Neural crest cell (in vitro differentiated cells): ENCODE results near the gene C5orf46. TPM values are rescaled to one million over a fixed set of nuclear protein-coding genes. Genes with fewer than 3 reads are reported as not detected.

Experiments used
- DNase-seq: peaks from one replicate; pipeline ENCODE4 v3.0.0; 2021; ENCODE audit warnings: low read depth, mixed read lengths, low spot score
- H3K27ac Mint-ChIP-seq: one replicate; pipeline ENCODE4 v1.8.0; 2021; ENCODE audit warnings: mild to moderate bottlenecking, mixed read lengths; ENCODE audit not compliant: unreplicated experiment
- H3K27me3 Mint-ChIP-seq: 2 replicates; pipeline ENCODE4 v1.8.0; 2021; ENCODE audit warnings: low read depth, mild to moderate bottlenecking, mixed read lengths
- H3K36me3 Mint-ChIP-seq: 2 replicates; pipeline ENCODE4 v1.8.0; 2021; ENCODE audit warnings: low read depth, mild to moderate bottlenecking, mixed read lengths
- H3K4me1 Mint-ChIP-seq: 2 replicates; pipeline ENCODE4 v1.8.0; 2021; ENCODE audit warnings: mixed read lengths
- H3K4me3 Mint-ChIP-seq: one replicate; pipeline ENCODE4 v1.8.0; 2021; ENCODE audit warnings: mild to moderate bottlenecking, mixed read lengths
- H3K9me3 Mint-ChIP-seq: 2 replicates; pipeline ENCODE4 v1.8.0; 2021; ENCODE audit warnings: mixed read lengths
- total RNA-seq: library from RNA; stranded (reverse); gene quantifications from 2 replicates; pipeline ENCODE4 v1.2.1, GENCODE V29; 2021
- TF ChIP-seq, protein P1 (sequence below): fragments of 200-600 bp; sonication (generic); conservative IDR thresholded peaks from 2 replicates; pipeline ENCODE4 v1.5.0; 2021; ENCODE audit warnings: antibody characterized with exemption, mild to moderate bottlenecking

The C5orf46 gene
- total RNA-seq, 1 donor from 2014 or later = not detected

DNA sequence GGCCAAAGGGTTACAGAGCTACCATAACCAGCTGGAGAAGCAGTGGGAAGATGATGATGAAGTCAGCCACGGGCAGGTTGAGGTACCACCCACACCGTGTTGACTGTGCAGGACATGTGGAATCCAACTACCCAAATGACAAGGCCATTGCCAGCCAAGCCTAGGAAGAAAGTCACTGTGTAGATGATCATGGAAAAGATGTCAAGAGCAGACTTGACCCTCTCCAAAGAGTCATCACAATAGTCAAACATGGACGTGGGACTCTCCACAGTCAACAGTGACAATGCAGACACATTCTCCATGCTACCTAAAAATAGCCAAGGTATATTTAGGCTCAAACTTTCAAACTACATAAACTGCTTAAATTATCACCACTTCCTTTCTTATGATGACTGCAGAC lies 54.0 kb downstream of the C5orf46 start:
- Mint-ChIP-seq H3K36me3 (no peaks in the 10 kb centered on the region), H3K9me3 (no peaks in the 10 kb centered on the region), H3K4me3 (no peak overlapping the region), H3K27ac (no peak overlapping the region), H3K27me3 (peaks cover 11% of the 10 kb centered on the region), H3K4me1 (no peaks in the 10 kb centered on the region)
- no peak for DNase-seq
- TF ChIP-seq, protein P1, sequence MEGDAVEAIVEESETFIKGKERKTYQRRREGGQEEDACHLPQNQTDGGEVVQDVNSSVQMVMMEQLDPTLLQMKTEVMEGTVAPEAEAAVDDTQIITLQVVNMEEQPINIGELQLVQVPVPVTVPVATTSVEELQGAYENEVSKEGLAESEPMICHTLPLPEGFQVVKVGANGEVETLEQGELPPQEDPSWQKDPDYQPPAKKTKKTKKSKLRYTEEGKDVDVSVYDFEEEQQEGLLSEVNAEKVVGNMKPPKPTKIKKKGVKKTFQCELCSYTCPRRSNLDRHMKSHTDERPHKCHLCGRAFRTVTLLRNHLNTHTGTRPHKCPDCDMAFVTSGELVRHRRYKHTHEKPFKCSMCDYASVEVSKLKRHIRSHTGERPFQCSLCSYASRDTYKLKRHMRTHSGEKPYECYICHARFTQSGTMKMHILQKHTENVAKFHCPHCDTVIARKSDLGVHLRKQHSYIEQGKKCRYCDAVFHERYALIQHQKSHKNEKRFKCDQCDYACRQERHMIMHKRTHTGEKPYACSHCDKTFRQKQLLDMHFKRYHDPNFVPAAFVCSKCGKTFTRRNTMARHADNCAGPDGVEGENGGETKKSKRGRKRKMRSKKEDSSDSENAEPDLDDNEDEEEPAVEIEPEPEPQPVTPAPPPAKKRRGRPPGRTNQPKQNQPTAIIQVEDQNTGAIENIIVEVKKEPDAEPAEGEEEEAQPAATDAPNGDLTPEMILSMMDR = no peak

DNA sequence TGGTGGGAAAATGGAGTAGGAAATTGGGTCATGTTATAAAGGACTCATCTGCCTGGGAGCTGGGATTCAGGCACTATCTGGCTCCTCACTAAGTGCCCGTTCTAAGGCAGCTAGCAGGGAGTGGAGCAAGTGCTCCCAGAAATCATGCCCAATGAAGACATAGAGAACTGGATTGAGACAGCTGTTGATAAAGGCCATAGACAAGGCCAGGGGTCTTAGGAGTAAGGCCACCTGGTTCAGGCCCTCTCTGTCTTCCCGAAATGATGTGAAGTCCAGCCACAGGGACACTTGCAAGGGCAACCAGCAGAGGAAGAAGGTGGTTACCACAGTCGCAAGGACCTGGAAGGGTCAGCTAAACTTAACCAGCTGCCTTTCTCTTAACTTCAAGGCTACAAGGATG lies 54.8 kb downstream of the C5orf46 start:
- H3K36me3 Mint-ChIP-seq = no peaks in the 10 kb centered on the region

DNA sequence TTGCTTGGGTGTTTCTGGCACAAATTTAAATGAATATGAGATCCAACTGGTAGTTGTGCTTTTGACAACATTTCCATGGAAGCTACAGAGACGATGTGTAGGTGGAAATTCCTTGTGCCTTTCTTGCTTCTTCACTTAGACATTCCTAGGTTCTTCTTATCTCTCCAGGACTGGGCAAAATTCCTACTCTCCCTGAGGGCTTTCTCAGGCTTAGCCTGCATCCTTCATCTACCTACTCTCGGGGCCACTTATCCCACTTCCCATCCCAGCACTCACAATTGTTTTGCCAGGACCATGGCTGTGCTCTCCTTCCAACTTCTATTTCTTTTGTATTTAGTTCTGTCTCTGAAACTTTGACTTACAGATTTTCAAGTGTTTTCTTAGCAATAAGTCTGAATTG lies 57.1 kb downstream of the C5orf46 start:
- H3K4me1 Mint-ChIP-seq = no peaks in the 10 kb centered on the region
- H3K27ac Mint-ChIP-seq = no peak overlapping the region
- no peak for DNase-seq
- H3K27me3 Mint-ChIP-seq = peaks cover 8% of the 10 kb centered on the region
- H3K4me3 Mint-ChIP-seq = no peak overlapping the region
- TF ChIP-seq, protein P1 = no peak
- H3K9me3 Mint-ChIP-seq = no peaks in the 10 kb centered on the region
- no peaks in the 10 kb centered on the region for H3K36me3 Mint-ChIP-seq

More for the DNA sequence above, 54.8 kb downstream of the C5orf46 start:
- no peaks in the 10 kb centered on the region for H3K9me3 Mint-ChIP-seq
- TF ChIP-seq, protein P1 = no peak
- DNase-seq = no peak
- no peaks in the 10 kb centered on the region for H3K4me1 Mint-ChIP-seq
- H3K27ac Mint-ChIP-seq = no peak overlapping the region
- H3K27me3 Mint-ChIP-seq = peaks cover 11% of the 10 kb centered on the region
- H3K4me3 Mint-ChIP-seq = no peak overlapping the region

- peaks cover 4% of the 10 kb centered on the region for H3K4me1 Mint-ChIP-seq
- no peak for DNase-seq
- H3K4me3 Mint-ChIP-seq = no peak overlapping the region
- no peaks in the 10 kb centered on the region for H3K9me3 Mint-ChIP-seq
- peaks cover 8% of the 10 kb centered on the region for H3K27me3 Mint-ChIP-seq
- no peak overlapping the region for H3K27ac Mint-ChIP-seq
- no peaks in the 10 kb centered on the region for H3K36me3 Mint-ChIP-seq
- TF ChIP-seq, protein P1 = no peak
Observed at GRCh38 chr5:147845618-147846017, 60.7 kb downstream of the C5orf46 start.

DNA sequence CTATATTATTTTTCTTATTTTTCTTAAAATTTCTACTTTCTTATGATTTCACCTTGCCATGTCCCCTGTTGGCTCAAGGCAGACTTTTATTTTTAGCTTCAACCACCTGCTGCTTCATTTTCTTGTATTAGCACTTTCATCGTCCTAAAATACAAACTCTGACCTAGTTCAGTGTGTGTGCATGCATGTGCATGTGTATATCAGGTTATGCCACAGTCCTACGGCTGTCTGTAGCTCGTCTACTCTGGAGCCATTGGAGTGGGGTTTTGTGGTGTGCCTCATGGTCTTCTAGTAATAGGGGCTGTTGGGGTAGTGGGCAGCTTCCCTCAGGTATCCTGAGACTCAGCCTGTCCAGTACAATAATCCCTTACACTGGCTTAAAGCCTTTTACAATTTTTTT lies 61.5 kb downstream of the C5orf46 start:
- no peak for DNase-seq
- H3K4me1 Mint-ChIP-seq = peaks cover 4% of the 10 kb centered on the region
- no peak overlapping the region for H3K27ac Mint-ChIP-seq
- H3K4me3 Mint-ChIP-seq = no peak overlapping the region
- peaks cover 8% of the 10 kb centered on the region for H3K27me3 Mint-ChIP-seq
- H3K36me3 Mint-ChIP-seq = no peaks in the 10 kb centered on the region
- no peaks in the 10 kb centered on the region for H3K9me3 Mint-ChIP-seq
- TF ChIP-seq, protein P1 = no peak

DNA sequence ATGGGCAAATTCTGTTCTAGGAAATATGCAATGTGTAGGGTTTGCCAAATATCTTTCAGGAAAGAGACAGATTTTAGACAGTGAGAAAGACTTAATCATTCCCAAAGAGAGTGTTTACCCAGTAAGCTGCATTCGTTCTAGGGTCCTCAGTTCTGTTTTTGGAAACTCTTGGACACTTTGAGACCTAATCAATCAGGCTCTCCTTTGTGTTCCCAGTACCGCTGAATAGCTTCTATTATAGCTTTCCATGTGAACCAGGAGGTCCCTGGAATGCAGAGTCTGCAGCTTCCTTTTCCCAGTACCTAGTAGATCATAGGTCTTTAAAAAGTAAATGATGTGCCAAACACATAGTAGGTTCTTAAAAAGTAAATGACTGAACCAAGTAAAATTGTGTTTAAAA lies 63.5 kb downstream of the C5orf46 start:
- peaks cover 4% of the 10 kb centered on the region for H3K4me1 Mint-ChIP-seq
- H3K9me3 Mint-ChIP-seq = no peaks in the 10 kb centered on the region
- H3K27me3 Mint-ChIP-seq = peaks cover 3% of the 10 kb centered on the region
- TF ChIP-seq, protein P1 = no peak
- no peak overlapping the region for H3K27ac Mint-ChIP-seq
- H3K4me3 Mint-ChIP-seq = no peak overlapping the region
- H3K36me3 Mint-ChIP-seq = no peaks in the 10 kb centered on the region
- DNase-seq = no peak
